HG02884 (cell line): ENCODE results near the gene GCK.
A peak's percentile ranks its signal among the peaks of the same experiment; 100 is the strongest.
"Not testable (repeated sequence)": the region's sequence is repeated elsewhere in the genome, so short reads cannot be mapped to it uniquely, and the experiment has no call there.

Experiments
- ATAC-seq: cut with Tn5 transposase; IDR thresholded peaks from one replicate; pipeline ENCODE4 v1.9.1; 2021; ENCODE audit warnings: mild to moderate bottlenecking, moderate library complexity; ENCODE audit not compliant: unreplicated experiment

The GCK gene

DNA sequence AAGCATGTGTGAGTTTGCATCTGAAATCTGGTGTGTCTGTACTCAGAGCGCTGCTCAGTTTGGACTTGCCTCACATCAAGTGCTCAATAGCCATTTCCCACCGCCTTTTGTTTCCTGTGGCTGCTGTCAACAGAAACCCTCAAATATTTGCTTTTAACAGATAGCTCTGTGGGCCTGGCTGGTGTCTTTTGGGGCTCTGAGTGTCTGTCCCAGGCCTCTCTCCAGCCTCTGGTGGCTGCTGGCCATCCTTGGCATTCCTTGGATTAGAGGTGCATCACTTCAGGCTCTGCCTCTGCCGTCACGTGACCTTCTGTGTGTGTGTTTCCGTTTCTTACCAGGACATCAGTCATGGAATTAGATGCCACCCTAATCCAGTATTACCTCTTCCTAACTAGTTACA lies 20.9 kb upstream of the GCK start:
- ATAC-seq = no peak

DNA sequence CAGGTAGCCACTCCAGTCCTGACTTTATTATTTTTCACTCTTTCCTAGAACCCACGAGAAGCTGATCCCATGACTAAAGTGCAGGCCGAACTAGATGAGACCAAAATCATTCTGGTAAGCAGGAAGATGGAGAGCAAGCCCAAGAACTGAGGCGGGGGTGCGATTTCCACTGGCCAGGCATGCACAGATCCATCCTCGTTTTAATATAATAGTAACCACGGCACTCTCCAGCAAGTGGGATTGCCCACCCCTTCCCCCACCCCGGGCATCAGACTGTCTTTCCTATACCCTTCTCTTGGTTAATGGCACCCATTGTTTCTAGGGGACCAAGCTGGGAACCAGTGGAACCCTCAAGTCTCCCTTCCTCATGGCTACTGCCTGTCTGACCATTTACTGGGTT lies 18.8 kb upstream of the GCK start:
- no peak for ATAC-seq

DNA sequence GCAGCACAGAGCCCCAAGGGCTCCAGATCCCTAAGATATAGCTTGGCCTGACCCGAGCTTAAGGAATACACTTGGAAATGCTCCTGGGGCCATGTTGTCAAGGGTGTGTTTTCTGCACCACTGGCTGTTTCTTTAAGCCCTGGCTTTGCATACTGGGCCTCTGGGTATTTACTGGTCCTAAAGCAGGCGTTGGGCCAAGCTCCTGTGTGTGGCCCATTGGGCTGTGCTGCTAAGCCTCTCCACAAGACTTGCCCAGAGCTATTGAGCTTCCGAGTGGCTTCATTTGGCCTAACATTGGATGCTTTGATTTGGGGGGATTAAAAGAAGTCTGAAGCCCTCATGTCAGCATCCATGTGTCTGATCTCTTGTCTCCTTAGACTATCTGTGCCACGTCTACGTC lies 16.8 kb upstream of the GCK start:
- ATAC-seq = no peak

DNA sequence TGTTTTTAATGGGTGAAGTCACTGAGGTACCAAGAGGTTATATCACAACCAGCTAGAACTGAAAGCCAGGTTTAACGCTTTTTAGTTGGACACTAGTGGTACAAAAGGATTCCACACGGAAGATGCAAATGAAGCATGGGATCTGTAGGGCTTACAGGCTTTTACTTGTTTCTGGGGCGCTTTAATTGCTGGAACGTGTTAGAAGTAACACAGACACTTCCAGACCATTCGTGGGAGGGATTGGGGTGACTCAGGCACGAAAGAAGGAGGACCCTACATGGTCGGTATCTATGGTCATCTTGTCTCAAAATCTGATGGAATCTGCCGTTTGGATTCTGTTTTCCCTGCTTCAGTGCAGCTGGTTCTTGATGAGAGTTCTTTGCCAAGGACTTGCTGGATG lies 12.6 kb upstream of the GCK start:
- ATAC-seq = no peak

DNA sequence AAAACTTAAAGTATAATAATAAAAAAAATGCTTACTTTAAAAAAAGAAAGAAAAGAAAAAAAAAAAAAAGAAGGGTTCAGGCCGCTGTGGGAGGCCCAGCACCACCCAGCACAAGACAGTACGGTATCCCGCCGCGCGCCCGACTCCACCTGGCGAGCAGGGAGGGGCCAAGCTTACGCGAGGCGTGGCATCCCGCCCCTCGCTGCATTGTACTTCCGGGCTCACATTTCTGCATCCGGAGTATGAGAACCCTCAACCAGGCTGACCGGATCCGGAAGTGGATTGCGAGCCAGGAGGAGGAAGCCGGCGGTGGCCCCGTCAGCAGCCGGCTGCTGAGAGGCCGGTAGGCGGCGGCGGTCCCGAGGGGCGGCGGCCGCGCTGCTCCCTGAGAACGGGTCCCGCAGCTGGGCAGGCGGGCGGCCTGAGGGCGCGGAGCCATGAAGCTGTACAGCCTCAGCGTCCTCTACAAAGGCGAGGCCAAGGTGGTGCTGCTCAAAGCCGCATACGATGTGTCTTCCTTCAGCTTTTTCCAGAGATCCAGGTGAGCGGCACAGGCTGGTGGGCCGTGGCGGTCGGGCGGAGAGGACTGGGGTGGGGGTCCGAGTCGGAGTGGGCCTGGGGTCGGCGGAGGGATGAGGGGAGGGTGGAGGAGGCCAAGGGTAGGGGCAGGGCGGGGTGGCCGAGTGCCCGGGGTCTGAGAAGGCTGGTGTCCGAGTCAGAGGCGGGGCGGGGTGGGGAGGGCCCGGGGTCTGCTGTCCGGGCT lies 11.6 kb upstream of the GCK start, which contains the start of gene YKT6:
Gene YKT6, plus strand, starts transcription at position 280 of the 763 bp plus-strand sequence. Its CDS starts 158 bp downstream, at position 438.
- peak; percentile 97 for ATAC-seq

DNA sequence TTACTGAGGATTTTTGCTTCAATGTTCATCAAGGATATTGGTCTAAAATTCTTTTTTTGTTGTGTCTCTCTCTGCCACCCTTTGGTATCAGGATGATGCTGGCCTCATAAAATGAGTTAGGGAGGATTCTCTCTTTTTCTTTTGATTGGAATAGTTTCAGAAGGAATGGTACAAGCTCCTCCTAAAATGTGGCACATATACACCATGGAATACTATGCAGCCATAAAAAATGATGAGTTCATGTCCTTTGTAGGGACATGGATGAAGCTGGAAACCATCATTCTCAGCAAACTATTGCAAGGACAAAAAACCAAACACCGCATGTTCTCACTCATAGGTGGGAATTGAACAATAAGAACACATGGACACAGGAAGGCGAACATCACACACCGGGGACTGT lies 10.9 kb upstream of the GCK start:
- not testable (repeated sequence) for ATAC-seq

DNA sequence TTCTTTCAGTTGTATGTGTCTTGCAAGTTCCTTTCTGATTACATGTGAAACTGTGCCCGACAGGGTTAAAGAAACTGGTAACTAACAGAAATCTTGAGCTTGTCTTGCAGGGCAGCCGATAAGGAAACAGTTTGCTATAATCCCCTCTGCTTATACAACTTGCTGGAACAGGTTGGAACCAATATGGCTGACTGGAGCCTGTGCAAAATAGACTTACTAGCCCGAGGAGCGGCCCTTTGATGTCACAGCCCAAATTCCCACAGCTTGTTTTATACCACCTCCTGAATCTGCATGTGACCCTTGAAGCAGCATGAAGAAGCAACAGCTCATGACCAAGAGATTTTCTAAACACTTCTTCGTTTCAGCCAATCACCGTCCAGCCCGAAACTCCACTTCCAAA lies 8.2 kb upstream of the GCK start:
- no peak for ATAC-seq

DNA sequence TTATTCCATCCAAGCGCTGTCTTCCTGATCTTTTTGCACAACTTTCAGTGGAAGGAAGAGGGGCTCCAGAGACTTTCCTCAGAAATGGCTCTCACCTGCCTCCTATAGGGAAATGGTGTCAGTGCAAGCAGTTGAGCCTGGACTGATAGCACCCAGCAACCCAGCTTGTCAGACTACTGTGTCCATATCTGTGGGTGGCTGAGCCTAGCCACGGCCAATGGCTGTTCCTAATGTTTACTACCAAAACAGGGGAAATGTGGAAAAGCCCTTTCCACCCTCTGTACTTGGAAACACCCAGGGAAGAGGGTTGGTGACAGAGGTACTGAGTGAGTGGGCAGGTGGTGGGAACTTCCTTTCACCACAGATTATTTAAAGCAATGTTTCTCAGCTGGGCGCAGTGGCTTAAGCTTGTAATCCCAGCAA lies 7.2 kb upstream of the GCK start:
- peak; percentile 38 for ATAC-seq

DNA sequence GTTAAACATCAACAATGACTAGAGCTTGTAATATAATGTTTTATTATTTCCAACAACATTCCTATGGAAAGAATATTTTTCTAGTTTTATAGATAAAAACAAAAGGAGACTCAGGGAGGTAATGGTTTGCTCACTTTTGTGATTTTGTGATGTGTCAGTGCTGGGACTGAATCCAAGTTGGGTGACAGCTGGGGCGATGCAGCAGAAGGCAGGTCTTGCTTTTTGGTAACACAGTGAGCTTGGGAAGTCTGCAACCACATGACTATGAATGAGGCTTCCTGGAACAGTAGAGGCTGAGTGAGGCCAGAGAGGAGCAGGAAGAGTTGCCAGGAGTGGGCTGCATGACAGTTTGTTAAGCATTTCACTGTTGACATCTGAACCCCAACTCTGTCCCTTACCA lies 6.7 kb upstream of the GCK start:
- no peak for ATAC-seq

DNA sequence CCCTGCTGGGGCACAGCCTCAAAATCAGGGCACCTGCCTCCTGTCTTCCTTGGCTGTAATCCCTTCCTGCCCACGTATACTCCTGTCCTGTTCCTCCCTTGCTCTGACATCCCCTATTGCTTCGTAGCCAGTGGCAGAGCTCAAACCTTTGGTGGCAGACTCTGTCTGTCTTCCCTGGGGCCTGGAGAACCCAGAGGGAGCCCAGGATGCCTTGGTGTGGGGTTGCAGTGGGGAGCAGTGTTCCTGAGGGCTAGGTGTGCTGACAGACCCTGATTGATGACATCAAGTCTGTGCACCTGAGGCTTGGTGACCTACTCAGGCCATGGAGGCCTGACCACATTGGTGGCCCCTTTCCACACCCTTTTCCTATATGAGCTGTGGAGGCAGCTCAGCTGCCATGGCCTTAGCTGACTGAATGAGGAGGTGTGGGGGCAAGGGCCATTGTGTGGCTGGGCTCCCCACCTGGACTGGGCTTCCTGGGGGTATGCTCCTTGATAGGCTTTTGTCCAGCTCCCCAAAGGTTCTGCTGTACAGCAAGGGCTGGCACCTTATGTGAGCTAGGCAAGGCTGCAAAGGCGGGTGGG lies 5.4 kb upstream of the GCK start:
- ATAC-seq = no peak

DNA sequence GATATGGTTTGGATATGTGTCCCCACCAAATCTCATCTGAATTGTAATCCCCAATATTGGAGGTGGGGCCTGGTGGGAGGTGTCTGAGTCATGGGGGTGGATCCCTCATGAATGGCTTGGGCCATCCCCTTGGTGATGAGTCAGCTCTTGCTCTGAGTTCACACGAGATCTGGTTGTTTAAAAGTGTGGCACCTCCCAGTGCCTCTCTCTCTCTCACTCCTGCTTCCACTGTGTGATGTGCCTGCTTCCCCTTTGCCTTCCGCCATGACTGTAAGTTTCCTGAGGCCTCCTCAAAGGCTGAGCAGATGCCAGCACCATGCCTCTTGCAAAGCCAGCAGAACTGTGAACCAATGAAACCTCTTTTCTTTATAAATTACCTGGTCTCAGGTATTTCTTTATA lies 4.8 kb upstream of the GCK start:
- no peak for ATAC-seq

DNA sequence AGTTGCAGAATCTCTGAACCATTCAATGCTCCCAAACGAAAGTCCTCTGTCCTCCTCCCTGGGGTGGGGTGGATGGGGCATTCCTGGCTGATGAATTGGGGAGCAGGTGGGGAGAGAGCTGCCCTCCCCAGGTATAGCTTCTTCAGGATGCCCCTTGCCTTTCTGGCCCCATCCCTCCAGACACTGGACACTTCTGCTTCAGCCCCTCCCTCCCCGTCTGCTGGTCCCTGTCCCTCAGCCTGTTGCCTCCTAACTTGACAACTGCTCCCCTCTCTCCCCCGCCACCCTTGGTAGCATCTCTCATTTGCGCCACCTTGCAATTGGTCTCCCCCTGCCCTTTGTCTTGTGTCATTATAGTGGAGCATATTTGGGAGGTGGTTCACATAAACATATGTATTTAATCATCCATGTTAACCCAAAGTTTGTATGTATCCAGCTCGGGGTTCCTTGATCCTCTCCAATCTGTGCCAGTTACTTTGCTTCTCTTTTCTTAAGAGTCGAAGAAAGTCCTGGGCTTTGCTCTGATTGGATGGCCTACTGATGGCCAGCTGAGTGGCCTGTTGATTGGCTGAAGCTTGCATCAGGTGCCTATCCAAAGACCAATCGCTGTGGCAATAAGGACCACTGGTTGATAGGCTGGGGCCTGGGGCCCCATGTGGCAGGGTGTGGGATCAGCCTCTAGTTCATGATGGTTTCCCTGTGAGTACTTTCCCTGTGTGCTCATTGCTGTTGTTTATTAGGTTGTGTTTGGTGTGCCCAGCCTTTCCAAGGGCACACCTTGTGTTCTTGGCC lies 4.0 kb upstream of the GCK start:
- no peak for ATAC-seq

DNA sequence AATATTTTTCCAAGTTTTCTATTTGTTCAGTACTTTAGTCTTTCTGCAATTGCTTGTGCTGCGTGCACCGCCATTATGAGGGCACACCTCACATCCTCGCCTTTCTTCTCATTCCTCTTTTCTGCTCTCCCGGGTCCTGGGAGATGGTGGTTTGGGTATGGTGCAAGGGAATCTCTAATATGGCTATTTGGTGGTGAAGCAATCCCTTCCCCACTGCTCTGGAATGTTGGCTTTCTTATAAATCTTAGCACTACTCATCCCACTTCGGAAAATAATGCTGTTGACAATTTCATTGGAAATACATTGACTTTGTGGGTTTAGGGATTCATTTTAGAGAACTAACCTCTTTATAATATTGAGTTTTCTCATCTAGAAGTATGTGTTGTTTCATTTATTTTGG lies 1.9 kb upstream of the GCK start:
- no peak for ATAC-seq

DNA sequence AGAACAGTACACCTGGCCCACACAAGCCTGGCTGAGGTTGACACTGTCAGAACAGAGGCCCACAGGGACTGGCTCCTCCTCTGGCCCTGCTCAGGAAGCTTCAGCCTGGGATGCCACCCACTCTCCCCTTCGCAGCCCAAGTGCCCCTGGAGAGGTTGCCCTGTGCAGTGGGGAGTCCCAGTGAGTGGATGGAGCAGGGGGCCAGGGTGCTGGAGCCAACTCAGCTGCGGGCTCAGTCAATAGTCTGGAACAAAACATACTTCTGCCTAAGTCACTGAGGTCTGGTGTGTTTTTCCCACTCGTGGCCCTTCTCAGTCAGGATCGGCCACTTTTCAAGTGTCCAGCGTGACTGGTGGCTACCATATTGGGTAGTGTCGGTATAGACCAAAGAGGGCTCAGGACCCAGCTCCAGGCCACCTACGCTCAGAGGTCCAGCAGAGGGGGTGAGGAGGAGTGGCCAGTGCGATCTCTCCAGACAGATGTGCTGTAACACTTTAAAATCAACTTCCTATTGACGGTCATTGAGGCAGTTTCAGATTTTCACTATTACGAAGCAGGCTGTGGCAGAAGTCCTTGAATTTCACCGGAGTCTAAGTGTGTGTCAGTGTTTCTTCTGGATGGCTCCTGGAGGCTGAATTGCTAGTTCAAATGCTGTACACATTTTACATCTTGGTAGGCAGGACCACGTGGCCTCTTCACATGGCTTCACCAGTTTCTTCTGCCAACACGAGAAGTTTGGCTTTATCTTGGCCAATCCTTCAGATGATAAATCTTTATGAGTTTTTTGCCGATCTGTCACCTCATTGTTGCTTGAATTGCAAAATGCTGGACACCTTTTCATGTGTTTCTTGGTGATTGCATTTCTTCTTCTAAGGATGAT lies 994 bp upstream of the GCK start:
- no peak for ATAC-seq

DNA sequence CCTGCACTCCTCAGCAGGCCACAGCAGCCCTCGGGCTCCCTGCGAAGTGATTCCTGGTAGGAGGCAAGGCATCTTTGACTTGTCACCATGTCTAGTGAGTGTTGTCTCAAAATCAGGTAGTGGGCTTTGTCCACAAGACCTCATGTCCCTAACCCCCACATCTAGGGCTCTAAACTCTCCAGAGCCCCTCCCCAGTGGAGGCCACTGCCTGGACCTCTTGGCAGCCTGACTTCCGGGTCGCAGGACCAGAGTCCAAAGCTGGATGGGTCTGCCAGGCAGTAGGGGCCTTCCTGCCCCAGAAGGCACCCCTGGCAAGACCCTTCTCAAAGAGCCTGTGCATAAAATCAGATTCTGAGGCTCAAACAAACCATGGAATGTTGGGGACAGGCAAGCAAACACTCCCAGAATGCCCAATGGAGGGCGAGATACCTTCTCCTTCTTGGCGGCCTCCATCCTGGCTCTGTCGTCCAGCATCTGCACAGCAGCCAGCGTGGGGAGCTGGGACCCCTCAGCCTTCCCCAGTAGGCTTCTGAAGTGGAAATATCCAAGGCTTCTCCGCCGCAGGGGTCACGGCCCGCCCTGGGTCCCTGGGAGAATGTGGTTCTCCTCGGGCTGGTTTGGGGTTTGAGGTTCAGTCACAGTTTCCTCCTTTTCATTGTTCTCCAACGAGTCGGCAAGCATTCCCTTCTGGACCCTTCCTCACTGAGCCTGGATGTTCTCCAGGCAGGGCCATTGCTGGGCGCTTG lies 586 bp downstream of the GCK start:
- no peak for ATAC-seq

DNA sequence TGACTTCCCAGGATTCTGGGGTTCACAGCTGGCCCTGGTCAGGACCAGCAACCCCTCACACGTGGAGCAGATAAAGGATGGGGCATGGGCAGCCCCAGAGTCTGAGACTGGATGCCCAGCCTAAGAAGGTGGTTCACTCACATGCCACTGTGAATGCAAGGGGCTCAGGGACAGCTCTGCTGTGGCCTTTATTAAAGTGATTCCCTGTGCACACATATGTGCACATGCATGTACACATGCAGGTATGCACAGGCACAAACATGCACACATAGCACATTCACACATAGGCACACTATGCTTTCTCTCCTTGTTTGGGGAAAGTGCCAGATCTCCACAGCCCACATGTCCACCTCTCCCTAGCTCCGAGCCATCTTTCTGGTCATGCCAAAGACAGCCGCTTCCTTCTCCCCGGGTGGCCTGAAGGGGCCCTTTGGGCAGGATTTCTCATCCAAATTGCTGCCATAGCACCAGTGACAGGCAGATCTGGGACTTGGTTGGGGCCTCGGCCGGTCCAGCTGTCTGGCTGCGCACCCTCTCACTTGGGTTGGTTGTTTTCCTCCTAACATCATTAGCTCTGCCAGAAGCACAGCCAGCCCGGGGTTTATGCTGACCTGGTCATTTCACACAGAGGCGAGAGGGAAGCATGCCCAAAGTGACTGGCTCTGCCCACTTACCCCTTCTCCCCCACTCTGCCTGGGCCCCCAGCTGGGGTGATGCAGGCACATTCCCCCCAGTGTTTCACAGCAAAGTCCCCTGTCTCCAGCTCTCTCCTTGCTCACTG lies 1.4 kb downstream of the GCK start:
- ATAC-seq = no peak

DNA sequence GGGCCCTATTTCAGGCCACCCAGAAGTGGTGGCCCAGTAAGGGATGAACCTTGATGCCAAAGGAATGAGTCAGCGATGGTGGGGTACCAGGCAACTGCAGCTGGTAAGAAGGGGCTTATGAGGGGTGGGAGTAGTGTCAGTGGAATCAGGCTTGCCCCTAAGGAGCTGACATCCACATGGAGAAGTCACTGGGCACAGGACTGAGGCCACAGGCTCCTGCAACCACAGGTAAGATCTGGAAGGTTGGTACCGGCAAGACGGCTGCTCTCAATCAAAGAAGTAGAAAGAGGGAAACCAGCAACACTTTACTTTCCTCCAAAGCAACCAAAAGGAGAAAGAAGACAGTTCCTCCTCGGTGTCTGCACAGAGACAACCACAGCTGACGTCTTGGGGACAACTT lies 2.5 kb downstream of the GCK start:
- no peak for ATAC-seq

DNA sequence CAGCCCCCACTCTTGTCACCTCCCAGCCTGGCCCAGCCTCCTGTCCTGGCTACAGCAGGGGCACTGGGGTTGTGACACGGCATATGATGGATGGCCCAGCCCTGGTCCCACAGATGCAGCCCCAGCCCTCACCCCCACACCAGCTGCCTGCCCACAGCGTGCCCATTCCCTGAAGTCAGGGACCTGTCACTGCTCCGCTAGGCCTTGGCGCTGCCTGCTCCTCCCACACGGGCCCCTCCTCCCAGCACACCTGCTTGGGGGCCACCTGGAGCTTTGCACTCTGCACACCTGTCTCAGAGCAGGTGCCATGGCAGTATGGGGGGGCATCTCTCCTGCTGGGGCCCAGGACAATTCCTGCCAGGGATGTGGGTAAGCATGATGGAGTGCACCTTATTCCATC lies 3.5 kb downstream of the GCK start:
- ATAC-seq = no peak

DNA sequence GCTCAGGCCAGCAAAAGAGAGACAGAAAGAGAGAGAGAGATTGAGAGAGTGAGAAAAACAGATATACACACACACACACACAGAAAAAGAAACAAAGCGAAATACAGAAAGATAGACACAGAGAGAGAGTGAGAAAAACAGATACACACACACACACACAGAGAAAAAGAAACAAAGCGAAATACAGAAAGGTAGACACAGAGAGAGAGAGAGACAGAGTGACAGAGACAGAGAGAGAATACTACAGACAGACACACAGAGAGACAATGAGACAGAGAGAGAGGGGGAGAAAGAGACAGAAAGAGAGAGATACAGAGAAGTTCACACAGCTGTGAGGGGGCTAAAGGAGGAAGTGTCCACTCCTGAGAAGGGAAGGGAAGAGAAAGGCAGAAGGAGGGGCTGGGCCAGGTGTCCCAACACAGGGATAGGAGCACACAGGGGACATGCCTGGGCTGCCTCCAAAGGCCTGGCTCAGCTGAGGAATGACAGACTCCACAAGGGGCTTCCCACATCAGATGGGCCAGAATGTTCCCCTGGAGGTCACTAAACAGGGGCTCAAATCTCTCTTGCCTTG lies 4.3 kb downstream of the GCK start:
- ATAC-seq = no peak
